ENCODE data around the gene CFAP74. TPM values are rescaled to one million over a fixed set of nuclear protein-coding genes. Genes with fewer than 3 reads are reported as not detected.
"Not testable (repeated sequence)": the region's sequence is repeated elsewhere in the genome, so short reads cannot be mapped to it uniquely, and the experiment has no call there.

The CFAP74 gene
- total and polyA plus RNA-seq, 2 of the 13 experiments (the other 11 are each of a cell fraction or from before 2014, with no cell fraction given), result 0.27 to 0.62 TPM

- no peak for TF ChIP-seq REL (CRISPR knock-in tag; conservative IDR thresholded peaks at IDR 0.05)
Measured at GRCh38 chr1:1979482-1980165, 24.0 kb downstream of the CFAP74 start (continued).

GRCh38 chr1:1978690-1979481, 24.7 kb downstream of the CFAP74 start:
- in situ Hi-C loops (cut with HindIII; ENCODE audit: extremely low pct_ligation_motif_present, low pct_unique_long_range_greater_than_20kb); DNase-seq (ENCODE audit: low spot score); FAIRE-seq; POLR2A ChIA-PET; H3K79me2 ChIP-seq (ENCODE audit: insufficient read depth, low read length); H3K4me2 ChIP-seq (ENCODE audit: low read depth, low read length); H3K9me3 ChIP-seq (ENCODE audit: low read length); H3K36me3 ChIP-seq (replicated peaks in 1 of 2; ENCODE audit: control insufficient read depth in 1 of 2, insufficient read depth in 2 of 2, low read length in 2 of 2); H3K4me1 ChIP-seq (ENCODE audit: insufficient read depth, low read length); H4K20me1 ChIP-seq (ENCODE audit: insufficient read depth, low read length); BruUV-seq (replicated peaks); H3K9ac ChIP-seq (ENCODE audit: insufficient read depth, low read depth, low read length); intact Hi-C loops (cut with micrococcal nuclease; ENCODE audit: unreplicated experiment); H3K27ac ChIP-seq (ENCODE audit: extremely low read length, insufficient read depth, low read length); ATAC-seq; CTCF ChIA-PET (ENCODE audit: low intra/inter-chr PET ratio, low total read pairs); H3K4me3 ChIP-seq (replicated peaks in 1 of 3; ENCODE audit: insufficient read depth in 1 of 3, low read depth in 2 of 3, low read length in 3 of 3); H2AFZ ChIP-seq (ENCODE audit: low read length); TF ChIP-seq USF2 (CRISPR knock-in tag; IDR thresholded peaks at IDR 0.05; ENCODE audit: borderline replicate concordance): not testable (repeated sequence)
- peaks cover 11 to 36% of the 10 kb centered on the region in 2 experiments; a peak in 4 of 5 replicates for H3K27me3 ChIP-seq (ENCODE audit: control insufficient read depth in 1 of 2, insufficient read depth in 2 of 2, low read length in 2 of 2)
- TF ChIP-seq USF2 (IDR thresholded peaks at IDR 0.05; ENCODE audit: low read depth, low read length) (peak; percentile 56; the same call in 1 of the 2 replicates), MNT (IDR thresholded peaks at IDR 0.05) (peak; percentile 39)
- 73% methylated on average over 49 of the region's 51 CpGs for WGBS (ENCODE audit: low lambda C conversion rate)

All from HepG2 (cell line).